GM12892 (cell line): ENCODE results near the gene RGS10.

Source experiments
- POLR2A ChIP-seq: IDR thresholded peaks from 2 replicates; pipeline ENCODE4 v1.6.1; 2011; ENCODE audit warnings: low read depth, low read length, control low read depth
- POLR2AphosphoS5 ChIP-seq: IDR thresholded peaks from 2 replicates; pipeline ENCODE4 v1.6.1; 2011; ENCODE audit warnings: low read depth, low read length, control low read depth

GRCh38 chr10:119478111-119478802, 64.3 kb downstream of the RGS10 start:
- TF ChIP-seq POLR2A = no peak
- no peak for TF ChIP-seq POLR2AphosphoS5
